ENCODE measurements around the gene ITGA4.
"Not testable (repeated sequence)": the region's sequence is repeated elsewhere in the genome, so short reads cannot be mapped to it uniquely, and the experiment has no call there.

The ITGA4 gene

DNA sequence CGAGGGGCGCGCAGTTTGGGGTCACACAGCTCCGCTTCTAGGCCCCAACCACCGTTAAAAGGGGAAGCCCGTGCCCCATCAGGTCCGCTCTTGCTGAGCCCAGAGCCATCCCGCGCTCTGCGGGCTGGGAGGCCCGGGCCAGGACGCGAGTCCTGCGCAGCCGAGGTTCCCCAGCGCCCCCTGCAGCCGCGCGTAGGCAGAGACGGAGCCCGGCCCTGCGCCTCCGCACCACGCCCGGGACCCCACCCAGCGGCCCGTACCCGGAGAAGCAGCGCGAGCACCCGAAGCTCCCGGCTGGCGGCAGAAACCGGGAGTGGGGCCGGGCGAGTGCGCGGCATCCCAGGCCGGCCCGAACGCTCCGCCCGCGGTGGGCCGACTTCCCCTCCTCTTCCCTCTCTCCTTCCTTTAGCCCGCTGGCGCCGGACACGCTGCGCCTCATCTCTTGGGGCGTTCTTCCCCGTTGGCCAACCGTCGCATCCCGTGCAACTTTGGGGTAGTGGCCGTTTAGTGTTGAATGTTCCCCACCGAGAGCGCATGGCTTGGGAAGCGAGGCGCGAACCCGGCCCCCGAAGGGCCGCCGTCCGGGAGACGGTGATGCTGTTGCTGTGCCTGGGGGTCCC is at the start of gene ITGA4:
TSS of gene ITGA4 (plus strand) at position 266 of the 620 bp plus-strand sequence. CDS start at position 535, 269 bp downstream.
- no peak for FAIRE-seq
- DNase-seq (ENCODE audit: low spot score): no peak

DNA sequence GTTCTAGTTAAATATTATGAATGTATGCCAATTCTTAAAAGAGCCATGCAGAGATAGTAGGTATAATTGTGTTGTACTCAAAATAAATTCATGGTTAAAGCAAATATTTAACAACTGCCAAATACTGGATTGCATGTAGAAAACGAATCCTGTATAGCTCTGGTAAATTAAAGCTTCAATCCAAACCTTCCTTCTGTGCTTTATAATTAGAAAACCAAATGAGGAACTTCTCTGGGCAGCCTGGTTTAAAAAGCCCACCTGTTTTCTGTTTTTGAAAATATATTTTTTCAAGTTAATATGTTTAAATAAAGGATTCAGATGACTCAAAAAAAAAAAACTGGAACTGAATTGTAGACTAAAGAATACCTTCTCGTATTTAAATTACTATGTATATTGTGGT is 48.3 kb upstream of the ITGA4 start:
- no peak for DNase-seq (ENCODE audit: low spot score)

DNA sequence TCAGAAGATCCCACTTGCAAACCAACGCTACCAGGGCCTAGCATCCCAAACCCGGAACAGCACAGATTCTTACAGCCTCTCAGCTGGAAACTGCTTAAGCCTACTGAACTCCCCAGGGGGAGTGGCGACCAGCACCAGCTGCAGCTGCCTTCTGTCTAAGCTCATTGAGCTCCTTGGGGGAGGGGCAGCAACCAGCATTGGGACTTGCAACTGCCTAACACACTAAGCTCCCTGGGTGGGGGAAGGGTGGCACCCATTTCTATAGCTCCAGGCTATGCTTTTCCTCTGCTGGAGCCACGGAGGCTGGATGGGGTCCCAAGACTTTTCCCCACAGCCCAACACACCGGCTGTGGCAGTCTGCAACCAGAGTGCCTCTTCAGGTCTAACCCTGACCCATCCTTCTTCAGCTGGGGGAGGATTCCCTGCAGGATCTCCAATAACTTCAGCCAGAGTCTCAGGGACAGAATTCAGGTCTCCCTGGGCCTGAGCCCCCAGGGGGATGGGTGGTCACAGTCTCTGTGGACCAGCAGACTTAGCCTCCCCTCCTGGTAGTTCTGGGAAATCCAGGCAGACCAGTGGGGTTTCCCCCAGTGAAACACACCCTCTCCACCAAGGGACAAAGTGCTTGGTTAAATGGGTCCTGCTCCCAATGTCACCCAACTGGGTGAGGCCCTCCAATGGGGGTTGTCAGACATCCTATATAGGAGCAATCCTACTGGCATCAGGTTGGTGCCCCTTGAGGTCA is 45.9 kb upstream of the ITGA4 start:
- DNase-seq (ENCODE audit: low spot score) (no peak), FAIRE-seq (no peak)

More for the DNA sequence above, 48.3 kb upstream of the ITGA4 start:
- no peak for FAIRE-seq

DNA sequence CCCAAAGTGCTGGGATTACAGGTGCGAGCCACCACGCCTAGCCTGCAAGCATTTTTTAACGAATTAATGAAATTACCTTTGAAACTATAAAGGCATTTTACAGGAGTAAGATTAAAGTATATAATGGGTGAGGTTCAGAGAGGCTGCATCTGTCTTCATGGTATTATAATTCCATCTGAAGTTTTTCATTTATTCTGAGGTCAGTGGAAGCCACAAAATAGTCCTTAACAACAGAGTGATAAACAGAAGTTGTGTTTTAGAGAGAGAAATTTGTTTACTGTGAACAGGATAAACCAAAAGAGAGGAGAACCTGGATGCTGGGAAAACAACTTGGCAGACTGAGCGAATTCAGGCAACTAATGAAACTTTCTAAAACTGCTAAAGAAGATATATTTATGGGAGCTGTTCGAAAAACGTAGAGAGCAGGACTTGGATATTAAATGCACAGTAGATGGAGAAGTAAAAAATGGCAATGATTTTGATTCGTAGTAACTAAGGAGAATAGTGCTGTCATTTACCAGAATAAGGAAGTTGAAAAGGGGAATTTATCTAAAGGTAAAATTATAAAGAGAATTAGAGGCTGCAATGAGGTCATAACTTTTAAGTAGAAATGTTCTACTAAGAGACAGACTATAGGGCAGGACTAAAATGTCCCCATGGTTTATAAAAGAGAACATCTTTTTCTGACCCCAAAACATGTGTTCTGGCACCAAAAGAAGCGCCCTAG is 37.9 kb upstream of the ITGA4 start:
- DNase-seq (ENCODE audit: low spot score) (no peak), FAIRE-seq (no peak)

DNA sequence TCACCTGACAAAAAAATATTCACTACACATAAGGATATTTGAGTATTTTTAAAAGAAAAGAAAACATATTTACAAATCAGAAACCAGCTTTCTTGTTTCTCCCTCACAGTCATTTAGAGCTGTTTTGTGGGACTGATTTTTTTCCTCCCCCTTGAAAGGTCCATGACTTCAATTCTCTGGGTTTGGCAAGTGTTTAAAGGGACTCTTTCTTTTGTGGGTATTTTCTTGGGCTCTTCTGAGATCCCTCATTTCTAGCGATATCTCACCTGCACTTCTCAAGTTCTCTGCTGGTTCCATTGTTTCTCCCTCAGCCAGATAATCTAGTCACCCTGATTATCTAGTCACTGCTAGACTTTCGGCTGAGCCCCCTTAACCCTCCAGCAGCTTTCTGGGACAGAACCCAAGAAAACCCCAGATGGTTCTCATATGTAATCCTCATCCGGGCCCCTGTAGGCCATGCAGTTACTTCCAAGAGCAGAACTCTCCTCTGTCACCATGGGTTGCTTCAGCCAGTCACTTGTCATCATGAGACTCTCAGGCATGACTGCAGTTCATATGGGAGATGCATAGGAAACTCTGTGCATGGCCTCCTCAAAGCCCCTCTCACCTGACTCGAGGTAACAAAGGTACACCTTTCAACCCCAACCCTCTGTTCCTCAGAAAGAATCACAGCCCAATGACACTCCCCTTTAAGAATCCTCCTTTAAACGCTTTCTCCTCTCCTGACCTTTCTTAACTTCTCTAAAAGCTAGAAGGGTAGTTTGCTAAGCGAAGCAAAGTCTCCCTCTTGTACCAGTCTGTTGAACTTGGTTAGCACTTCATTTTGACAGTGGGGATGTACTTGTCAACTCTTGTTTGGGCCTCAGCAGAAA is 36.7 kb upstream of the ITGA4 start:
- FAIRE-seq (no peak), DNase-seq (ENCODE audit: low spot score) (no peak)

DNA sequence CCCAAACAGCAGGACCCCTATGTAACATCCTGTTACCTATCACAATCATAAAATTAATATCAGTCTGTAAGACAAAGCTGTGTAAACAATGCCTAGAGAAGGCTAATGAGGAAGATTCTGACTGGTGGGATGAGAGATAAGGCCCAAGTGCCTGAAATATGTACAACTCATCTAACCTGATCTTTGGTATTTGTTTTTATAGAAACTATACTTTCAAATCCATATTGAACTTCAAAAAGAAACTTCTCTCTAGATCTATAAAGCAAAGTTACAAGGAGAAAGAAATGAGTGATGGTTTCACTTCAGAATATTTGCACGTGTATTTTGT is 36.1 kb upstream of the ITGA4 start:
- no peak for FAIRE-seq
- no peak for DNase-seq (ENCODE audit: low spot score)

DNA sequence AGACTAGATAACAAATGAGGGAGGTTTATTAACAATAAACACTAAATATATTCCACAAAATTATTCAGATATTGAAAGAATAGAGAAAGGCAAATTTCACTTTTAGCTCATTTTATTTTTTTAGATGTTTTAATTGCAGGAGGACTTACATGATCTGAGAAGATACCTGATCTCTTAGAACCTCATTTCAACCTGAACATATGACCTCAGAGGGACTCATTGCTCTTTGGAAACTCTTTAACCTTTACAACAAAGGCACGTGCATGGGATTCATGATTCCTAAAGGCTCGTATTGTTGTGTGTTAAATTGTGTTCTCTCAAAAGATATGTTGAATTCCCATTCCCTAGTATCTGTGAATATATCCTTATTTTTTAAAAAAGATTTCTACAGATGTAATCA is 35.7 kb upstream of the ITGA4 start:
- no peak for DNase-seq (ENCODE audit: low spot score)
- no peak for FAIRE-seq

DNA sequence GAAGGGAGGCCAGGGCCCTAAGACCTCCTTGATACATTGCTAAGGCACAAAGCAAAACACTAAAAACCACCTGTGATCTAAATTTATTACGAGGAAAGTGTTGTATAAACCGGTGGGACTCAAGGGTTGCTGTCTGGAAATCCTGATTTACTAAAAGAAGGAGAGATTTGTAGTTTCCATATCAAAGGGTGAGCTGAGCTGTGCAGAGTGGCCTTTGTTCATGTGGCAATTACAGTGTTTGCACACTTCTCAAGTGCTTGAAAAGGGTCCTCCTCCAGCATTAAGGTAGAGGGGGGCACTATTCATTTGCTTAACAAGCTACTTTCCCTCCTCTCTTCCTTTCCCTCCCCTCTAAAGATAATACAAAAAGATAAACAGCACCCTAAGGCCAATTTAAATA is 30.5 kb upstream of the ITGA4 start:
- FAIRE-seq (no peak), DNase-seq (ENCODE audit: low spot score) (no peak)

DNA sequence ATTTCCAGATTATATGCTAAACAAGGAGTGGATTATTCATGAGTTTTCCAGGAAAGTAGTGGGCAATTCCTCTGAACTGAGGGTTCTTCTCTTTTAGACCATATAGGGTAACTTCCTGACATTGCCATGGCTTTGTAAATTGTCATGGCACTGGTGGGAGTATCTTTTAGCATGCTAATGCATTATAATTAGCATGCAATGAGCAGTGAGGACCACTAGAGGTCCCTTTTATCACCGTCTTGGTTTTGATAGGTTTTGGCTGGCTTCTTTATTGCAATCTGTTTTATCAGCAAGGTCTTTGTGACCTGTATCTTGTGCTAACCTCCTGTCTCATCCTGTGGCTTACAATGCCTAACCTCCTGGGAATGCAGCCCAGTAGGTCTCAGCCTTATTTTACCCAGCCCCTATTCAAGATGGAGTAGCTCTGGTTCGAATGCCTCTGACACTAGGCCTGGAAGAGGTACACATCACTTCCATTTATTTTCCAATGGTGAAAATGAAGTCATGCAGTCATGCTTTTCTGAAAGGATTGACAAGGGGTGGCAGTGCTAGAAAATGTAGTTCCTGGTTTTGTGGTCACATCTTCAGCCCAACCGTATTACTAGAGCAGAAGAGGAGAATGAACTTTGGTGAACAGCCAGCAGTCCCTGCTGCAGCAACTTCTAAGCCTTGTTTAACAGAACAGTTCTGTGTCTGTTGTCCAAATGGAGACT is 26.6 kb upstream of the ITGA4 start:
- FAIRE-seq (no peak), DNase-seq (ENCODE audit: low spot score) (no peak)

DNA sequence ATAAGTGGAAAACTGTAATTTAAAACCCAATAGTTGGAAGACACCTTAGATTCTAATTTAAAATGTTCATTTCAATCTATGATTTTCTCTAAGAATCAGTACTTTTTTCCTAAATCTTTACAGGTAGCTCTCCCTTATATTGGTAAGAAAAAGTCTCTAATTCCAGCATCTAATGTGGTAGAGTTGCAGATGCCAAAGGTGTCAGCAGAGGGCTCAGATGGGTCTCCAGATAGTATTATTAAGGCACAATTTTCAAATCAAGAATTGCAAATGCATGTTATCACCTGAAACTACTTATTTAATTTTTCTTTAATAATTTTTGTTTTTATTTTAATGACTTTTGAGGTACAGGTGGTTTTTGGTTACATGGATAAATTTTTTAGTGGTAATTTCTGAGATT is 25.5 kb upstream of the ITGA4 start:
- FAIRE-seq (no peak), DNase-seq (ENCODE audit: low spot score) (no peak)

DNA sequence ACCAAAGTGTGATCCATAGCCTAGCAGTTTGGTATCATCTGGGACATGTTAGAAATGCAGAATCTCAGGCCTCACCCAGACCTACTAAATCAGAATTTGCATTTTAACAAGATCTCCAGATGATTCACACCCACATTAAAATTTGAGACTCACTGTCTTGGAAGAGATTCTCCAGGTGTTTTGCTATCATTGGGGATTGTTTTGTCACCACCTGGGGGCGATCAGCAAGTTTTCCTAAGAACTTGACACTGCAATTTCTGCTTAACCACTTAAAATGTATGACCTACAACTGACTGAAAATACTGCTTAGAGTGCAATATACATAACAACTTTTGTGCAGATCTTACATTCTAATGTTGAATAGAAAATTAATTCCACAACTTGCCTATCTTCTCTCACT is 18.9 kb upstream of the ITGA4 start:
- FAIRE-seq (no peak), DNase-seq (ENCODE audit: low spot score) (no peak)

DNA sequence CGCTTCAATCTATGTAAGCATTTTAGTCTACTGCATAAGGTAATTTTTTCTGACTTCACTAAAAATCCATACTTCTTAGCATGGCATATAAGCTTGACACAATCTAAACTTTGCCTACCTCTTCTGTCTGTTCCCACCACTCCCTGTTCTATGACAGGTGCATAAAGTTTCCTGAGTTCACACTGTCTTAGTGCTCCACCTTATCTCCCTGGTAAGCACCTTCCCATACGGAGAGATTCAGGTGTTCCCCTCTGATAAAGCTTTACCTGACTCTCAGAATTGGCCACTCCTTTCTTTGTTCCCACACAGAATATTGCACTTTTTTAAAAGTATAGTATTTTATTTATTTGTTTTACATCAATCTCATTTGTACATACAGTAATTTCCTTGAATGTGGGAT is 16.8 kb upstream of the ITGA4 start:
- DNase-seq (ENCODE audit: low spot score) (no peak), FAIRE-seq (no peak)

DNA sequence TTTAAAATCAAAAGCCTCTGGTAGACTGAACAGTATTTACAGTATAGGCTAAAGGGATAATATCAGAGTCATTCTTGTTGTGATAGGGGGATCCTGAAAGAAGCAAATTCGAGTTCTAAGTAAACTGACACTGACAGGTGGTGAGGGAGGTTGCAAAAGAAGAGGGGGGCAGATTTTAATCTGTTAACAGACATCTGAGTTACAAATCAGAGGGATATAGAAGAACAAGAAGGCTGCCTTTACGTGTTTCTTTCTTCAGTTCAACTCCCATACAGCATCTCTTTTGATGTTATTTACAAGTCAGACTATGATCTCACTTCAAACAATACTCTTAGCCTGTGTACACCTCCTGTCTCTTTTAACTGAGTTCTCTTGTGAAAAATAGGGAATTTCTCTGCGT is 16.3 kb upstream of the ITGA4 start:
- FAIRE-seq (no peak), DNase-seq (ENCODE audit: low spot score) (no peak)

DNA sequence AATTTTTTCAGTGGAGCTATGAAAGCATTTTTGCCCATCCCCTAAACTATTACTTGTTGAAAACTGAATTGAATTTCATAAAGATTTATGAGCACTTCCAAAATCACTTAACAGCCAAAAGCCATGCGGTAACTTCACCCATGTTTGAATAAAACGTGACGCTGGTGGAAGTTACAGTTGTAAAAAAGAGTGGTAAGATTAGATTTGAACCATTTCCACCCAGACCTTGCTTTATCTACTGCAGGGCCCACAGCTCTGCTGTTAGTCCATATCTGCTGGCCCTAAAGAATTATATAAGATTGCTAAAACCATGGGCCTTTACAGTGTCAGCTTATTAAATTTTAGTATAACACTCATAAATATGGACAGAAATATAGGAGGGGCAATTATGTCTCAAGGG is 15.5 kb upstream of the ITGA4 start:
- no peak for FAIRE-seq
- no peak for DNase-seq (ENCODE audit: low spot score)

DNA sequence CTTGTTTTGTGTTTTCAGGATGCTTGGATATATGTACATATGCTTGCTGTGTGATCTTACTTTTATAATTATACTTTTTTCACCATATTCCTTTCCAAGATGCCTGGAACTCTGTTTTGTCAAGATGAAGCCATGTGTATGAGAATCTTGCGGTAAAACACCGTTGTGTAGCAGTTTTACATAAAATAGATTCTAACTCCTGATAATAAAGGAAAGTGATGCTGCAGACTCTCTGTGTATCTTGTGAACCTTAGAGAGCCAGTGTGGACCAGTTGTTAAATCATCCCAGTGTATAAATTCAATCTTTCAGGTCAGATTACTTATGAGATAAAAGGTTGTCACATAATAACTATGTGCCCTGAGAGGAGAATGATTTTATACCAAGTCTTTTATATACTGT is 12.5 kb upstream of the ITGA4 start:
- FAIRE-seq (no peak), DNase-seq (ENCODE audit: low spot score) (no peak)

DNA sequence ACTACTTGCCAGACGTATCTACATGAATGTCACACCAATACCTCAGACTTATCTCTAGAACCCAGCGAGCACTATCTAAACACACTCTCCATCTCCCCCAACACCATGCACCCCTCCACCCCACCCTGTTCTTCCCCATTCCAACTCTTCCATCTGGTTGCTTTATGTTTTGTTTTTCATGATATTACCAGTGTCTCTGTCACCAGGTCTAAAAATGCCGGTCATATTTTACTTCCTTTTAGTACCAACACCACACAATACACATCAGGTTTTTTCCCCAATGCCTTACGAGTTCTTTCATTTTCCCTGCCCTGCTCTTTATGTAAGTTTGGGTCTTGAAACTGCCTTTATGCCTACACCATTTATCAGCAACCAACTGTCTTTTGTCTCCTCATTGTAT is 10.2 kb upstream of the ITGA4 start:
- no peak for FAIRE-seq
- DNase-seq (ENCODE audit: low spot score): no peak

DNA sequence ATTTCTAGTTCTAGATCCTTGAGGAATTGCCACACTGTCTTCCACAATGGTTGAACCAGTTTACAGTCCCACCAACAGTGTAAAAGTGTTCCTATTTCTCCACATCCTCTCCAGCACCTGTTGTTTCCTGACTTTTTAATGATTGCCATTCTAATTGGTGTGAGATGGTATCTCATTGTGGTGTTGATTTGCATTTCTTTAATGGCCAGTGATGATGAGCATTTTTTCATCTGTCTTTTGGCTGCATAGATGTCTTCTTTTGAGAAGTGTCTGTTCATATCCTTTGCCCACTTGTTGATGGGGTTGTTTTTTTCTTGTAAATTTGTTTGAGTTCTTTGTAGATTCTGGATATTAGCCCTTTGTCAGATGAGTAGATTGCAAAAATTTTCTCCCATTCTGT is 7.9 kb upstream of the ITGA4 start:
- not testable (repeated sequence) for FAIRE-seq; DNase-seq (ENCODE audit: low spot score)

DNA sequence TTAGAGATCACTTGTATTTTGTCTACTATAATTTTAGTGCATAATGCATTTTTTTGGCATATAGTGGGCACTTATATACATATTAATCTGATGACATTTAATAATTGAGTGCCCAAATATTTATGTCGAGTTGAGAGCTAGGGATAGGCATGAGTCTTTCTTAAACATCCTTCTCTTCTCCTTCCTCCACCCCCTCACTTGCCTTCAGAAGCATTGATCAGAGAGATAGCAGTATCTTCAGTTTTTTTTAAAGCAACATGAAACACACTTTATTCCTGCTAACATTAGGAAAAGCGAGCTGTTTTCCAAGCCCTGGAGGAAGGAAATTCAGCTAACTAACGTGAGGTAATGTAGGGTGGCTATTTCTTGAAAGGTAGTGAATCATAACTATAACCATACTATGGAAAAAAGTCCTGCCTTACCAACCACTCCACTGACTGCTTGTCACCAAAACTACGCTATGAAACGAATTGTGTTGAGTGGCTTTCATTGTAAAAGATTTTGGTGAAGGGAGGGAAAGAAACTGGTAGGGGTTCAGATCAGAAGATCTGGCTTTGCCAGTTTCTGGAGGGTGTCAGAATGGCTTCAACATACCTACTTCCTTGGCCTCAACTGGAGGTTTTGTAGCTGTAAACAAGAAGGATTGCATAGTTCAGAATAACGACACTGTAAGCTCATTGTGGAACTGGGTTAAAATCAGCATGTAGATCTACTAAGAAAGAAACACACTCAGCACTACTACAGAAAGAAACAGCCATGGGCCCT is 2.3 kb upstream of the ITGA4 start:
- FAIRE-seq (no peak), DNase-seq (ENCODE audit: low spot score) (no peak)

DNA sequence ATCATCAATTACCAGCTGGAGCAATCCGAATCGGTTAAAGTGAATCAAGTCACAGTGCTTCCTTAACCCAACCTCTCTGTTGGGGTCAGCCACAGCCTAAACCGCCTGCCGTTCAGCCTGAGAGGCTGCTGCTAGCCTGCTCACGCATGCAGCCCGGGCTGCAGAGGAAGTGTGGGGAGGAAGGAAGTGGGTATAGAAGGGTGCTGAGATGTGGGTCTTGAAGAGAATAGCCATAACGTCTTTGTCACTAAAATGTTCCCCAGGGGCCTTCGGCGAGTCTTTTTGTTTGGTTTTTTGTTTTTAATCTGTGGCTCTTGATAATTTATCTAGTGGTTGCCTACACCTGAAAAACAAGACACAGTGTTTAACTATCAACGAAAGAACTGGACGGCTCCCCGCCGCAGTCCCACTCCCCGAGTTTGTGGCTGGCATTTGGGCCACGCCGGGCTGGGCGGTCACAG is 496 bp upstream of the ITGA4 start:
- no peak for FAIRE-seq

DNA sequence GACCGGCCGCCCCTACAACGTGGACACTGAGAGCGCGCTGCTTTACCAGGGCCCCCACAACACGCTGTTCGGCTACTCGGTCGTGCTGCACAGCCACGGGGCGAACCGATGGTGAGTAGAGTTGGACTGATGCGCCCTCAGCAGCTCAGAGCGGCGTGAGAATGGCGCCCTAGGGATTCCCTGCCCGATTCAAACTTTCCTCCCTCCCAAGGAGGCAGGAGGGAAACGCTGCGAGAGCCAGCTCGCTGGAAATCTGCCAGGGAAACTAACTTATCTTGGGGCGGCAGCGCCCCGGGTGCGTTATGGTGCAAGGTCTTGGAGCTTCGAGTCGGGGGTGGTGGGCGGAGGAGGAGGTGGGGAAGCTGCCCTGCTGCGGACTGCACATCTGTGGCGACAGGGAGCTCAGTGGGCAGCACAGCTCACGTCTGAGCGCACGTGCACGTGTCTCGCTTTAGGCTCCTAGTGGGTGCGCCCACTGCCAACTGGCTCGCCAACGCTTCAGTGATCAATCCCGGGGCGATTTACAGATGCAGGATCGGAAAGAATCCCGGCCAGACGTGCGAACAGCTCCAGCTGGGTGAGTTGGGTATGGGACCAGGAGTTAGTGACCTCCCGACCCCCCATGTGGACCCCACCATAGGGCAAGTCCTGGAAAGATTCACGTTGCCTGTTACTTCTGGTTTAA is 697 bp downstream of the ITGA4 start:
- FAIRE-seq: no peak

More for the DNA sequence above, 496 bp upstream of the ITGA4 start:
- DNase-seq (ENCODE audit: low spot score): no peak

More for the DNA sequence above, 697 bp downstream of the ITGA4 start:
- no peak for DNase-seq (ENCODE audit: low spot score)

Data from RCC 7860 (cell line).